ENCODE data around the gene ANKRD39.

DNA sequence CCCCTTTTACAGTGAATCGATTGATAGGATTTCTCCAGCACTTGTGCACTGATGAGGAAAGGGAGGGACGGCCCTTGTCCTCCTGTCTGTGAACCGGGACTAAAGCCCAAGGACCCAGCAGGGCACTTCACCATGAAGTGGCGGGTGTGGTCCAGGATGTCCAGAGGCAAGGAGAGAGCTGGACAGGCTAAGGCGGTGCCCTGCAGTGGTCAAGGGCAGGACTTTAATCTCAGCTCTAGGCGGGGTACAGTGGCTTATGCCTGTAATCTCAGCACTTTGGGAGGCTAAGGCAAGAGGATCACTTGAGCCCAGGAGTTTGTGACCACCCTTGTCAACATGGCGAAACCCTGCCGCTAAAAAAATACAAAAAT lies 40.3 kb upstream of the ANKRD39 start:
- no peak for TF ChIP-seq CTCF (IDR thresholded peaks at IDR 0.05)
- no peak for TF ChIP-seq EZH2 (IDR thresholded peaks at IDR 0.05; ENCODE audit: borderline replicate concordance, insufficient read depth, low read depth, low read length, poor library complexity, severe bottlenecking)

Data from B cell (primary cell).